ENCODE data around the gene CORO2B.

DNA sequence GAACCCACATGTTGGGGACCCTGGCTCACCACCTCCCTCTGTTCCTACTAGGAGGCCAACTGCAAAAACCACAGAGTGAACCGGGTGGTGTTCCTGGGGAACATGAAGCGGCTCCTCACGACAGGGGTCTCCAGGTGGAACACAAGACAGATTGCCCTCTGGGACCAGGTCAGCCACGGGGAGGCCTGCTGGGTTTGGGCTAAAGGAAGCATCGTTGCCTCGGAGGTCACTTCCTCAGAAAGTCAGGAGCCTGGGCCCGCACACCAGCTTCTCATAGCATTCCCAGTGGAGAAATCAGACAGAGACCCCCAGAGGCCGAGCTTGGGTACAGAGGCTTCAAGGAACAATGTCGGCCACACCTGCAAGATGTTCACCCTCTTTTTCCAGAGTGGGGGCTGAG is 135.1 kb downstream of the CORO2B start:
- TF ChIP-seq, protein P1, sequence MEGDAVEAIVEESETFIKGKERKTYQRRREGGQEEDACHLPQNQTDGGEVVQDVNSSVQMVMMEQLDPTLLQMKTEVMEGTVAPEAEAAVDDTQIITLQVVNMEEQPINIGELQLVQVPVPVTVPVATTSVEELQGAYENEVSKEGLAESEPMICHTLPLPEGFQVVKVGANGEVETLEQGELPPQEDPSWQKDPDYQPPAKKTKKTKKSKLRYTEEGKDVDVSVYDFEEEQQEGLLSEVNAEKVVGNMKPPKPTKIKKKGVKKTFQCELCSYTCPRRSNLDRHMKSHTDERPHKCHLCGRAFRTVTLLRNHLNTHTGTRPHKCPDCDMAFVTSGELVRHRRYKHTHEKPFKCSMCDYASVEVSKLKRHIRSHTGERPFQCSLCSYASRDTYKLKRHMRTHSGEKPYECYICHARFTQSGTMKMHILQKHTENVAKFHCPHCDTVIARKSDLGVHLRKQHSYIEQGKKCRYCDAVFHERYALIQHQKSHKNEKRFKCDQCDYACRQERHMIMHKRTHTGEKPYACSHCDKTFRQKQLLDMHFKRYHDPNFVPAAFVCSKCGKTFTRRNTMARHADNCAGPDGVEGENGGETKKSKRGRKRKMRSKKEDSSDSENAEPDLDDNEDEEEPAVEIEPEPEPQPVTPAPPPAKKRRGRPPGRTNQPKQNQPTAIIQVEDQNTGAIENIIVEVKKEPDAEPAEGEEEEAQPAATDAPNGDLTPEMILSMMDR (IDR thresholded peaks at IDR 0.05; ENCODE audit: poor library complexity, severe bottlenecking) = no peak
- no peak for TF ChIP-seq SMC3 (conservative IDR thresholded peaks at IDR 0.05; ENCODE audit: poor library complexity)
- TF ChIP-seq, protein P2, sequence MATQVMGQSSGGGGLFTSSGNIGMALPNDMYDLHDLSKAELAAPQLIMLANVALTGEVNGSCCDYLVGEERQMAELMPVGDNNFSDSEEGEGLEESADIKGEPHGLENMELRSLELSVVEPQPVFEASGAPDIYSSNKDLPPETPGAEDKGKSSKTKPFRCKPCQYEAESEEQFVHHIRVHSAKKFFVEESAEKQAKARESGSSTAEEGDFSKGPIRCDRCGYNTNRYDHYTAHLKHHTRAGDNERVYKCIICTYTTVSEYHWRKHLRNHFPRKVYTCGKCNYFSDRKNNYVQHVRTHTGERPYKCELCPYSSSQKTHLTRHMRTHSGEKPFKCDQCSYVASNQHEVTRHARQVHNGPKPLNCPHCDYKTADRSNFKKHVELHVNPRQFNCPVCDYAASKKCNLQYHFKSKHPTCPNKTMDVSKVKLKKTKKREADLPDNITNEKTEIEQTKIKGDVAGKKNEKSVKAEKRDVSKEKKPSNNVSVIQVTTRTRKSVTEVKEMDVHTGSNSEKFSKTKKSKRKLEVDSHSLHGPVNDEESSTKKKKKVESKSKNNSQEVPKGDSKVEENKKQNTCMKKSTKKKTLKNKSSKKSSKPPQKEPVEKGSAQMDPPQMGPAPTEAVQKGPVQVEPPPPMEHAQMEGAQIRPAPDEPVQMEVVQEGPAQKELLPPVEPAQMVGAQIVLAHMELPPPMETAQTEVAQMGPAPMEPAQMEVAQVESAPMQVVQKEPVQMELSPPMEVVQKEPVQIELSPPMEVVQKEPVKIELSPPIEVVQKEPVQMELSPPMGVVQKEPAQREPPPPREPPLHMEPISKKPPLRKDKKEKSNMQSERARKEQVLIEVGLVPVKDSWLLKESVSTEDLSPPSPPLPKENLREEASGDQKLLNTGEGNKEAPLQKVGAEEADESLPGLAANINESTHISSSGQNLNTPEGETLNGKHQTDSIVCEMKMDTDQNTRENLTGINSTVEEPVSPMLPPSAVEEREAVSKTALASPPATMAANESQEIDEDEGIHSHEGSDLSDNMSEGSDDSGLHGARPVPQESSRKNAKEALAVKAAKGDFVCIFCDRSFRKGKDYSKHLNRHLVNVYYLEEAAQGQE (IDR thresholded peaks at IDR 0.05; ENCODE audit: borderline replicate concordance) = no peak
- no peak for TF ChIP-seq TAF1 (IDR thresholded peaks at IDR 0.05; ENCODE audit: low read depth)
- no peak for TF ChIP-seq EP300 (conservative IDR thresholded peaks at IDR 0.05; ENCODE audit: poor library complexity, severe bottlenecking)
- TF ChIP-seq MXI1 (conservative IDR thresholded peaks at IDR 0.05; ENCODE audit: poor library complexity, severe bottlenecking) = no peak

Measured in neural cell (in vitro differentiated cells).